GM23248 (cell line): ENCODE results near the gene EXOSC2.

Experiments used
- EZH2 ChIP-seq: fragments of 200-600 bp; sonication (generic); IDR thresholded peaks from 2 replicates; pipeline ENCODE4 v1.6.1; 2018; ENCODE audit warnings: antibody characterized with exemption, mild to moderate bottlenecking; ENCODE audit not compliant: insufficient read depth, poor library complexity, severe bottlenecking
- EZH2phosphoT487 ChIP-seq: fragments of 200-600 bp; sonication (generic); IDR thresholded peaks from 2 replicates; pipeline ENCODE4 v1.6.1; 2018; ENCODE audit warnings: antibody characterized with exemption, moderate library complexity, mild to moderate bottlenecking, low read depth; ENCODE audit not compliant: insufficient read depth

GRCh38 chr9:130660326-130660682 is 33.3 kb upstream of the EXOSC2 start:
- TF ChIP-seq EZH2 (no peak), EZH2phosphoT487 (no peak)
